ENCODE results near the gene AKAP7. TPM values are rescaled to one million over a fixed set of nuclear protein-coding genes. Genes with fewer than 3 reads are reported as not detected.
A peak's percentile ranks its signal among the peaks of the same experiment; 100 is the strongest.

The AKAP7 gene
- total RNA-seq, 1 donor from 2014 or later, result 4.5 TPM

DNA sequence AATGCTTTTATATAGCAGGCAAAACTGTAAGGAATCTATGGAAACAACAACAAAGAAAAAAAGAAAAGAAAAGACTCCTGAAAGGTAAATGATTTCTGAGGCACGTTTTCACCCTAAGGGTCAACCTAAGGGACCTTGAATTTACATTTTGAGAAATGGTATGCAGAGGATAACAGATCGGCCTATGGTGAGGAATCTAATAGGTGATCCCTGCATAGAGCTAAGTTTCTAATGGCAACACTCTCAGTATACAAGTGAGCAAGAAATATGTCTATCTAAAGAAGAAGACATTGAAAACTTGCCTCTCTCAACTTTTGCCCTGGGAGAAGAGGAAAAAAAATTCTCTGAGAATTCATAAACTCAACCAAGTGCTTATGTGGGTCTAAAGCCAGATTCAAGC lies 18.9 kb upstream of the AKAP7 start:
- Mint-ChIP-seq H3K27me3 (ENCODE audit: unreplicated experiment) (no peaks in the 10 kb centered on the region), H3K4me1 (ENCODE audit: unreplicated experiment) (peaks cover 10% of the 10 kb centered on the region), H3K4me3 (ENCODE audit: unreplicated experiment) (no peak overlapping the region), H3K36me3 (ENCODE audit: unreplicated experiment) (no peaks in the 10 kb centered on the region), H3K9me3 (ENCODE audit: unreplicated experiment) (peaks cover 6% of the 10 kb centered on the region), H3K27ac (ENCODE audit: unreplicated experiment) (no peak overlapping the region)
- TF ChIP-seq, protein P1, sequence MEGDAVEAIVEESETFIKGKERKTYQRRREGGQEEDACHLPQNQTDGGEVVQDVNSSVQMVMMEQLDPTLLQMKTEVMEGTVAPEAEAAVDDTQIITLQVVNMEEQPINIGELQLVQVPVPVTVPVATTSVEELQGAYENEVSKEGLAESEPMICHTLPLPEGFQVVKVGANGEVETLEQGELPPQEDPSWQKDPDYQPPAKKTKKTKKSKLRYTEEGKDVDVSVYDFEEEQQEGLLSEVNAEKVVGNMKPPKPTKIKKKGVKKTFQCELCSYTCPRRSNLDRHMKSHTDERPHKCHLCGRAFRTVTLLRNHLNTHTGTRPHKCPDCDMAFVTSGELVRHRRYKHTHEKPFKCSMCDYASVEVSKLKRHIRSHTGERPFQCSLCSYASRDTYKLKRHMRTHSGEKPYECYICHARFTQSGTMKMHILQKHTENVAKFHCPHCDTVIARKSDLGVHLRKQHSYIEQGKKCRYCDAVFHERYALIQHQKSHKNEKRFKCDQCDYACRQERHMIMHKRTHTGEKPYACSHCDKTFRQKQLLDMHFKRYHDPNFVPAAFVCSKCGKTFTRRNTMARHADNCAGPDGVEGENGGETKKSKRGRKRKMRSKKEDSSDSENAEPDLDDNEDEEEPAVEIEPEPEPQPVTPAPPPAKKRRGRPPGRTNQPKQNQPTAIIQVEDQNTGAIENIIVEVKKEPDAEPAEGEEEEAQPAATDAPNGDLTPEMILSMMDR (IDR thresholded peaks at IDR 0.05), result no peak
- DNase-seq (ENCODE audit: extremely low spot score, unreplicated experiment), result no peak

DNA sequence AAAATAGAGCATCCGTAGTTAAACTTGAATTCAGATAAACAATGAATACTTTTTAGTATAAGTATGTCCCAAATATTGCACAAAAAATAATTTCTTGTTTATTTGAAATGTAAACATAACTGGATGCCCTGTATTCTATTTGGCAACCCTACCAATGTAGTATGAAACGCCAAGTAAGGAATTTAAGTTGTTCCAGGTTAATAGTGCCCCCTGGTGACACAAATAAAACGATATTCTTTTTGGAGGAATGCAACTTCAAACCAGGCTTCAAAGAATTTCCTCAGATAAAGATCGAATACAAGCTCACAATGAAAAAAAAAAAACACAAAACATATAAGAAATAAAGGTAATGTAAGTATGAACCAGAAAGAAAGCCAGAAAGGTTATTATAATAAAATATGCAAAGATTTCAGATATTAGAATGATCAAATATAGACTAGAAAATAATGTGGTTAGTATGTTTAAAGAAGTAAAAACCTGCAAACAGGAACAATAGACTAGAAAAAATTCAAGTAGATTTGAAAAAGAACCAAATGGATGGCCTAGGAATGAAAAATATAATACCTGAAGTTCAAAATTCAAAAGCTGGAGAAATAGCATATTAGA lies 18.4 kb upstream of the AKAP7 start:
- H3K36me3 Mint-ChIP-seq (ENCODE audit: unreplicated experiment), result no peaks in the 10 kb centered on the region

DNA sequence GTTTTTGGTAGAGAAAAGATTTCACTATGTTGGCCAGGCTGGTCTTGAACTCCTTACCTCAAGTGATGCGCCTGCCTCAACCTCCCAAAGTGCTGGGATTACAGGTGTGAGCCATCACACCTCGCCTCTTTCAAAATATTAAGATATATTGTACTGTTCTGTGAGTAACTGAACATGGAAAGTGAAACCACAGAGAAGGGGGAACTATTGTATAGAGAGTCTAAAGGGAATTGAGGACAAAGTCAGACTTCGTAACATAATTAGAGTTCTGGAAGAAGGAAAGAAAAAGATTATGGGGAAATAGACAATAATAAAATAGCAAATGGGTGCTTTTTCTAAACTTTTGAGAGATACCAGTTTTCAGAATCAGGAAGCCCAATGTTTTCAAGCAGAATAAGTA lies 17.4 kb upstream of the AKAP7 start:
- Mint-ChIP-seq H3K36me3 (ENCODE audit: unreplicated experiment) (no peaks in the 10 kb centered on the region), H3K4me1 (ENCODE audit: unreplicated experiment) (peaks cover 2% of the 10 kb centered on the region), H3K27me3 (ENCODE audit: unreplicated experiment) (no peaks in the 10 kb centered on the region), H3K9me3 (ENCODE audit: unreplicated experiment) (peaks cover 6% of the 10 kb centered on the region), H3K4me3 (ENCODE audit: unreplicated experiment) (no peak overlapping the region), H3K27ac (ENCODE audit: unreplicated experiment) (no peak overlapping the region)
- no peak for DNase-seq (ENCODE audit: extremely low spot score, unreplicated experiment)
- TF ChIP-seq, protein P1 (IDR thresholded peaks at IDR 0.05), result no peak

More for the DNA sequence above, 18.4 kb upstream of the AKAP7 start:
- Mint-ChIP-seq H3K4me1 (ENCODE audit: unreplicated experiment) (peaks cover 9% of the 10 kb centered on the region), H3K27me3 (ENCODE audit: unreplicated experiment) (no peaks in the 10 kb centered on the region), H3K9me3 (ENCODE audit: unreplicated experiment) (peaks cover 6% of the 10 kb centered on the region), H3K27ac (ENCODE audit: unreplicated experiment) (no peak overlapping the region), H3K4me3 (ENCODE audit: unreplicated experiment) (no peak overlapping the region)
- TF ChIP-seq, protein P1 (IDR thresholded peaks at IDR 0.05), result peak; percentile 60
- DNase-seq (ENCODE audit: extremely low spot score, unreplicated experiment), result no peak

DNA sequence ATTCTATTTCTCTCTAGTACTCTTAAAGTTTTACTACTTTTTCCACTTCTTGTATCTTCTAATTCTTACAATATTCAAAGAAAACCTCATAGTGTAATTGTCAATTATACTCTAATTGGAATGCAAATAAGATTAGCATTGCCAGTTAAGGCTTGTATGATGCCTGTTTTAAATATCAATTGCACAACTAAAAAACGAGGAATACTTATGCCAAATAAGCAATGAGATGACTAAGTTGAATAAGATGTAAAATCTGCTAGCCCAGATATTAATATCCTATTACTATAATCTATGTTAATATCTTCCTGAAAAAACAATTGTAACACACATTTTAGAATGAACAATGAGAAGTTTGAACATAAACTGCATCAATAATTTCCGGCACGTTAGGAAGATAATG lies 13.3 kb upstream of the AKAP7 start:
- Mint-ChIP-seq H3K27ac (ENCODE audit: unreplicated experiment) (no peak overlapping the region), H3K9me3 (ENCODE audit: unreplicated experiment) (peaks cover 2% of the 10 kb centered on the region), H3K4me3 (ENCODE audit: unreplicated experiment) (no peak overlapping the region), H3K4me1 (ENCODE audit: unreplicated experiment) (peaks cover 3% of the 10 kb centered on the region), H3K27me3 (ENCODE audit: unreplicated experiment) (no peaks in the 10 kb centered on the region), H3K36me3 (ENCODE audit: unreplicated experiment) (no peaks in the 10 kb centered on the region)
- DNase-seq (ENCODE audit: extremely low spot score, unreplicated experiment), result no peak
- TF ChIP-seq, protein P1 (IDR thresholded peaks at IDR 0.05), result no peak

DNA sequence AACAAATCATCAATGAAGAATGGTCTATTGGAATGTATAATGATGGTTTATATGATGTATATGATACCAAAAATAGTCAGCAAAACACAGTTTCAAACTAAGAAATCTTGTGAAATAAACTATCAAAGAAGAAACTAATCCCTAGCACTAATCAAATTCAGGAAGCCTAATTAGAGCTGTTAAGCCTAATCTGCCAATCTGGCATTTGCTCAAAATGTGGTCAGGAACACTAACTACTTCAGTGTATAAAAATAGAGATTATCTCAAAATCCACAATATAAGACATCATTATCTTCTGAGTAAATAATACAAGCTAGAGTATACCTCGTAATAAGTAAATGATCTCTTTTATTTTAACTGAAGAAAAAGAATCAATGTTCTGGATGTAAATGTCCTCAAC lies 12.8 kb upstream of the AKAP7 start:
- Mint-ChIP-seq H3K9me3 (ENCODE audit: unreplicated experiment) (no peaks in the 10 kb centered on the region), H3K4me3 (ENCODE audit: unreplicated experiment) (no peak overlapping the region), H3K36me3 (ENCODE audit: unreplicated experiment) (no peaks in the 10 kb centered on the region), H3K27me3 (ENCODE audit: unreplicated experiment) (no peaks in the 10 kb centered on the region), H3K4me1 (ENCODE audit: unreplicated experiment) (peaks cover 3% of the 10 kb centered on the region), H3K27ac (ENCODE audit: unreplicated experiment) (no peak overlapping the region)
- TF ChIP-seq, protein P1 (IDR thresholded peaks at IDR 0.05), result no peak
- no peak for DNase-seq (ENCODE audit: extremely low spot score, unreplicated experiment)
